HG03196 (cell line): Measurements from ENCODE around the gene BHLHA15.
"Not testable (repeated sequence)": the region's sequence is repeated elsewhere in the genome, so short reads cannot be mapped to it uniquely, and the experiment has no call there.

Source experiments
- ATAC-seq: cut with Tn5 transposase; IDR thresholded peaks from one replicate; pipeline ENCODE4 v1.9.1; 2021; ENCODE audit not compliant: unreplicated experiment

BHLHA15 gene

DNA sequence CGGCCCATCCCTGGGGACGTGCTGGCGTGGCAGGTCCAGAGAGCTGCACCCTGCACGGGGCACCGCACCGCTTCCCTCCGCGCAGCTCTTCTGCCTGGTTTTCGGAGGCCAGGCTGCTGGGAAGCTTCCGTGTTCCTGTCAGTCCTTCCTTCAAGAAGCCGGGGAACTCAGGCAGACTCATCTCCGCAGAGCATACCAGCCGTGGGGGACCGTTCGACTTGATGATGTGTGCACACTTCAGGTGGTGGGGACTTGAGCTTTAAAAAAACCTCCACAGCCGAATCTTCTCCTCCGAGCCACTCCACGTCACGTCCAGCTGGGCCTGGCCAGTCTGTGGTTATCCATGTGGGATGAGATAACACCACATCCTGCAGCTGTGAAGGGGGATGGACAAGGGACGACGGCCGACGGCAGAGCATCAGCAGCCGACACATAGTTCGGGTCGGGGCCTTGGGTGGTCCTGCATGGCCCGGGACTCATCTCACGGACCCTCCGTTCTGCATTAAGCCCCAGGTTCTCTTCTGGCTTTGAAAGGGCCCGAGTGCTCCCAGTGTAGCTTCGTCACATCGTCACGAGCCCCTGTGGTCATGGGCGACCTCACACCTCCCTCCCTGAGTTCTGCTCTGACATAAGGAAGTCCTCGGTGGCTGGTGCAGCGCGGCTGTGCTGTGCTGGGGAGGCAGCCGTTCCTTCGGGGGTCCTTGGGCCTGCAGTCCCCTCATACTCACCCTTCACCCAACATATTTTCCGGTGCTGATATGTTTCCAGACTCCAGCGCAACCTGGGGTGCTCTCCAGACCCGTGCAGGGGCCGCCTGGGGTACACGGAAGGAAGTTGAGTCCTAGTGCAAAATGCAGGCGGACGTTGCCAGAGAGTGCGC lies 4.5 kb upstream of the BHLHA15 start:
- ATAC-seq = no peak

DNA sequence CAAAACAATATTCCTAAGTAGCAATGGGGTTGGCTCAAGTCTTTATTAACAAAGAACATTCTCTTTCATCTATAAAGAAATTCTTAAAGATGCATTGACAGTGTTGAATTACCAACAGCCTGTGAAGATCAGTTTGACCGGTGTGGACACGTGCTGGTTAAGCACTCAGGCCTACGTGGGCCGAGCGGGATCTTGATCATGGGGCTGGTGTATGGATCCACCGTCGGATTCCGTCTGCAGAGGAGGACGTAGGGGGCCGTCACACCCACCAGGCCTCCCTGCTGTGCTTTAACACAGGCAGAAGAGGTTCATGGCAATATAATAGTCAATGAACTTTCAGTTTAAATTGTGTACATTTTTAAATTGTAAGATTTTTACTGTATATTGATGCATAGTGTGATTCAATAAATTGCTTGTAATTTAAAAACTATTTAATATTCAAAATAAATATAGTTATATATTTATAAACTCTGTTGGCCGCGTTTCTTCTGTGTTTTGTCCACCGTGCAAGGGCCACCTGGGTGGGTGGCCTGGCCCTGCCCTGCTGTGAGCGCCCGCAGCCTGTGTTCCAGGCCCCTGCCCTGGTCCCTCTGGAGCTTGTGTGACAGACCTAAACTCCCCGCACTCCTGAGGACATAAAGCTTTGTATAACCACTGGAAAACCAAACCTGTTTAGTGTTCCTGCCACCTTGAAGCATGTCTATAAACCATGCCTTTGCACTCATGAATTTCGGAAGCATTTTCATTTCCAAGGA lies 1.9 kb upstream of the BHLHA15 start:
- no peak for ATAC-seq

DNA sequence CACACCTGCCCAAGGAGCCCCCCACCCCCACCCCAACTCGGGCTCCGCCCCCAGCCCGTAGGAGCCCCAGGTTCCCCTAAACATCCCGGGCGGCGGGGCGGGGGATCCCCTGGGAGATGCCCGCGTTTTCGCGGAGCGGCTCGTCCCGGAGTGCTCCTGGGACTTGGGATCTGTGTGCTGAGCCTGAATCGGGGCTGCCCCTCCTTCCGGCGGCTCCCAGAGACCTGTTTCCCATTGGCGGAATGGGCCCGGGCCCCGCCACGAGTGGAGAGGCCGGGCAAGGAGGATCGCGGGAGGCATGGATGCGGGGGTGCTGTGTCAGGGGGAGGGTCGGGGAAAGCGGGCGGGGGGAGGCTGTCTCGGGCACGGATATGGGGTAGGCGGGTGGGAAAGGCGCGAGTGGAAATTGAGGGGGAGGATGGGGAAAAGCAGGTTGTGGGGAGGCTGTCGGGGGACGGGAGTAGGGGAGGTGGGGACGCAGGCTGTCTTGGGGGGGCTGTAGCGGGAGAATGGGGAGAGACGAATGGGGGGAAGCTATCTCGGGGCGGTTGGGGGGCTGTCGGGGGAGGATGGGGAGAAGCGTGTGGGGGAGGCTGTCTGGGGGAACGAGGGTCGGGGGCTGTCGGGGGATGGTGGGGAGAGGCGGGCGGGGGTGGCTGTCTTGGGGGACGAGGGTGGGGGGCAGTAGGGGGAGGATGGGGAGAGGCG lies 572 bp upstream of the BHLHA15 start:
- no peak for ATAC-seq

DNA sequence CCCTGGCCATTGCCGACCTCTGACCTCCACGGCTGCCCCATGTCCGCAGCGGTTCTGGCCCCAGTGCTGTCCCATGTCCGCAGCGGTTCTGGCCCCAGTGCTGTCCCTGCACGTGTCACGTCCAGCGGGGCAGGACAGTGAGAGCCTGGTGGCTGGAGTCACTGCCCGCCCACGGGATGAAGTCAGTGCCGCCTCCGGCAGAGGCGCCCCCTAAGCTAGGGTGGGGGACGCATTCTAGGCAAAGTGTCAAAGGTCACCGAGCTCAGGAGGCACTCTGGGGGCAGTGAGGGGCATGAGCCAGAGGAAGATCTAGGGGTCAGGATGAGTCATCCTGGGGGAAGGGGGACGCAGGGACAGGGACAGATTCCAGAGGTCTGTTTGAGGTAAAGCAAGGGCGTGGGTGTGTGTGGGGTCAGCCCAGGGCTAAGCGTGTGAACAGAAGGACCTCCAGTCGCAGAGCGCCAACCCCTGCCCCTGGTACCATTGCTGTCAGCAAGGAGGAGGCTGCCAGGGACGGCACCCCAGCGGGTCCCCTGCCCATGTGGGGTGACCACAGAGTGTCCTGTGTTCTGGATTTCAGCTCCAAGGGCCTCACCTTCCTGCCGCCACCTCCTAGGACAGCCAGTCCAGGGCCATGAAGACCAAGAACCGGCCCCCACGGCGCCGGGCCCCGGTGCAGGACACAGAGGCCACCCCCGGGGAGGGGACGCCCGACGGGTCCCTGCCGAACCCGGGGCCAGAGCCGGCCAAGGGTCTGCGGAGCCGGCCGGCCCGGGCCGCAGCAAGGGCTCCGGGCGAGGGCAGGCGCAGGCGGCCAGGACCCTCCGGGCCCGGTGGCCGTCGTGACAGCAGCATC lies 665 bp downstream of the BHLHA15 start:
- no peak for ATAC-seq

DNA sequence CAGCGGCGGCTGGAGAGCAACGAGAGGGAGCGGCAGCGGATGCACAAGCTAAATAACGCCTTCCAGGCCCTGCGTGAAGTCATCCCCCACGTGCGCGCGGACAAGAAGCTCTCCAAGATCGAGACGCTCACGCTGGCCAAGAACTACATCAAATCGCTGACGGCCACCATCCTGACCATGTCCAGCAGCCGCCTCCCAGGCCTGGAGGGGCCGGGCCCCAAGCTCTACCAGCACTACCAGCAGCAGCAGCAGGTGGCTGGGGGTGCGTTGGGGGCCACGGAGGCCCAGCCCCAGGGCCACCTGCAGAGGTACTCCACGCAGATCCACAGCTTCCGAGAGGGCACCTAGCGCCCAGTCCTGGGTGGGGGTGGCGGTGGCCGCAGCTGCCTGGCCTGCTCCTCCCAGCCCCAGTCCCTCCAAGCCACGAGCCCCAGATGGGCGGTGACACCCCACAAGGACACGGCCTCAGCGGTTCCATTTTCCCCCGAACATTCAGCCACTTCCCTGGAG lies 1.3 kb downstream of the BHLHA15 start:
- no peak for ATAC-seq

DNA sequence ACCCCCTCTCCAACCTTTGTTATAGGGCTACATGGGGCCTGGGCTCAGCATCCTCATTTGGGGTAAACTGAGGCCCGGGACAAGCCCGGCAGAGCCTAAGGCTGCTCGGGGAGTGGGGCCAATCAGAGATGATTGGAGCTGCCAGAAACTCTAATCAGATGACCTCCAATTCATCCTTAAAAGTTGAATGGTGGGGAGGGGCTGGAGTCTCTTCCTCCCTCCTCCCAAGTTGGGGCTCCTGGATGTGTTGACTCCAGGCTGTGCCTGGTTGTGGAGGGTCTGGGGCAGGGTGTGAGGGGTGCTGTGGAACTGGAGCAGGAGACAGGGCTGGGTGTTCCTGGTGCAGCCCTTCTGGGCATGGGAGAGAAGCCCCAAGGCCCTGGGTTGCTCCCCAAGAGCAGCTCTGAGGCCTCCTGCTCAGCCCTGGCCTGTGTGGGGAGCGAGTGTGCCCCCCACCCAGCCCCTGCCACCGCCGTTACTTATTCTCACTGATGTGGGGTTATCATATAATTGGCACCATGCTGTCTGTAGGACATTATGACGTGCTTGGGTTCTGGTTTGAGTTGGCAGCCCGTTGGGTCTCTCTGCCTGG lies 2.2 kb downstream of the BHLHA15 start:
- ATAC-seq = no peak

DNA sequence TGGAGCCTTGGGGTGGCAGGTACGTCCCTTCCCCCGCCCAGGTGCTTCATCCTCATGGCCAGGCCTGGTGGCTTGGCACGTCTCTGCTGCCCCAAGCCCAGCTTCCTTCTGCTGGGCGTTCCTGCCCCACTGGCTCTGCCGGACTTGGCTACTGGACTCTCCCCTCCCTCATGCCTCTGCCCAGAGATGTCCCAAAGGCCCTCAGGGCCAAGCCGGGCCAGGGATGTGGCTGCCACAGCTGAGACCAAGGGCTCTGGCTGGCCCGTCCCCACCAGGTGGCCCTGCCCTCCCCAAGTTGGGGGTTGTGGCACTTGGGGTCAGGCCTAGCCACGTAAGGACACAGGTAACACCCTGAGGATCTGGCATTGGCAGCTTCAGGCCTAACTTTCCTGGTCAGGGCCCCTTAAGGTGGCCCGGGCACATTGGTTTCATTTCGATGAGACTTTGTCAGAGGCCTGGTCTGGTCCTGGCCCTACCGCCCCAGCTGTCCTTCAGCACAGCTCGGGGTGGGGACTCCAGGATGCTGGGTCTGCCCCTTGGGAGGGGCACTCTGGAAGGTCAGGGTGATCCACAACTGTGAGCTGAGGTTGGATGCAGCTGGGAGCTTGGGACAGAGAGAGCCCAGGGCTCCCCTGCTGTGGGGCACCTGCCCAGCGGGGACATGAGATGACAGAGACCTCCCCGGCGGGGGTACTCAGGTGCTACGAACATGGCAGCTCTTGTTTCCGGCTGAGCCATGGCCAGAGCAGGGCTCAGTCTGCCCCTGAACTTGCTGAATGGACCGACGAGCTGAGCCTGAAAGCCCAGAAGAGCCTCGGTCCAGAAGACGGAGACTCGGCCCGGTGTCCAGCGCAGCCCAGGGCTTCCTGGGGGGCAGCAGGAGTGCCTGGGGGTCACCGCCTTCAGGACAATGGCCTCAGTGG lies 2.9 kb downstream of the BHLHA15 start:
- no peak for ATAC-seq

DNA sequence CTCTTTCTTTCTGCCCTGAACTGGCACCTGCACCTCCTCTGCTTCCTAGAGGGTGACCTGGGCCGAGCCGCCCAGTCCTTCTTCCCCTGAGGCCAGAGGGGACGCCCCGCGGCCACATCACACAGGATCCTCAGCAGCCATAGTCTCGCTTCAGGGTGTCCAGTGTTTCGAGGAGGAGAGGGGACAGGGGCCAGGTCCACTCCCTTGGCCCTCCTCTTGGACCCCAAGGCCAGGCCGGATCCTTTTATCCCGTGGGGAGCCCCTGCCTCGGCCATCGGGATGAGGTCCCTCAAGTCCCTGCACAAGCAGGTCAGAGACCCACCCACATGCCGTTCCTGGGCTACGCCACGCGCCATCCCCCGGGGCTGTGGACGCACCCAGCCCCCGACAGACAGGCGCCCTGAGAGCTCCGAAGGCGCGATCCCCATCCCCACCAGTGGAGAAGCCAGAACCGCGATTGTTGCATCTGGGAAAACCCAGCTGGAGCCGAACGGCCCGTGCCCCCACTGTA lies 3.6 kb downstream of the BHLHA15 start:
- no peak for ATAC-seq

DNA sequence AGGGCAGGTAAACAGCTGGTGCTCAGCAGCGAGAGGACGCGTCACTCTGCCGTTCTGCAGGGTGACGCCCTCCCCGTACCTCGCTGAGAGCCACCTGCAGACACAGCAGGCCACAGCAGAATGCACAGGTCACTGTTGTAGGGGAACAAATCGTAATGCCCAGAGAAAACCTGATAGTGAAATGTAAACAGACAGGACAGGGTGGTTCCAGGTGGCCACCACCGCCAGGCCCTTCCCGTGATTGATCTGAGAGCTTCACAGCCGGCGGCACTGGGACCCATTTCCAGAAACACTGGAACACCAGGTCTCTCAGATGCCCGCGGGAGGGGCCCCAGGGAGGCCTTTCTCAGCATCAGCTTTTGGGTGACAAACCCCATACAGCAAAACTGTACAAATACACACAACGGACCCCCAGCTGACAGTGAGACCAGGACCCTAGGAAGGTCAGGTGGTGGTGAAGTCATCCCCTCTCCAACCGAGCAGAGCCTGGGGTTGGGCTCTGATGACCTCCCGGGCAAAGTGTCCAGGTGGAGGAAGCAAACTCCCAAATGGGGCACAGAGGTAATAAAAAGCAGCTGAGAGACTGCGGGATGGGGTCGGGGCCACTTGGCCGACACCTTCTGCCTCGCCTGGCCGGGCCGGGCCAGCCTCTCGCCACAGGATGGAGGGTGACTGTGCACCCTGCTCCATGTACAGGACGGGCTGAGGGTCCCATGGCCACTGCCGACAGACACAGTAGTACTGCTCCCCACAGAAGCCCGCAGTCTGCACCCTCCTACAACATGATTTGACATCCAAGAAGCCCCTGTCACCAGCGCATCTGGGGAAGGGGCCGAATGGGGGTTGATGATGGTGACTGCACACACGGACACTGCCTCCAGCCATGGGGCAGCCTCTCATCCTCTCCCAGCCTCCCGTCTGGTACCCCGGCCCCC lies 4.6 kb downstream of the BHLHA15 start:
- ATAC-seq = no peak

DNA sequence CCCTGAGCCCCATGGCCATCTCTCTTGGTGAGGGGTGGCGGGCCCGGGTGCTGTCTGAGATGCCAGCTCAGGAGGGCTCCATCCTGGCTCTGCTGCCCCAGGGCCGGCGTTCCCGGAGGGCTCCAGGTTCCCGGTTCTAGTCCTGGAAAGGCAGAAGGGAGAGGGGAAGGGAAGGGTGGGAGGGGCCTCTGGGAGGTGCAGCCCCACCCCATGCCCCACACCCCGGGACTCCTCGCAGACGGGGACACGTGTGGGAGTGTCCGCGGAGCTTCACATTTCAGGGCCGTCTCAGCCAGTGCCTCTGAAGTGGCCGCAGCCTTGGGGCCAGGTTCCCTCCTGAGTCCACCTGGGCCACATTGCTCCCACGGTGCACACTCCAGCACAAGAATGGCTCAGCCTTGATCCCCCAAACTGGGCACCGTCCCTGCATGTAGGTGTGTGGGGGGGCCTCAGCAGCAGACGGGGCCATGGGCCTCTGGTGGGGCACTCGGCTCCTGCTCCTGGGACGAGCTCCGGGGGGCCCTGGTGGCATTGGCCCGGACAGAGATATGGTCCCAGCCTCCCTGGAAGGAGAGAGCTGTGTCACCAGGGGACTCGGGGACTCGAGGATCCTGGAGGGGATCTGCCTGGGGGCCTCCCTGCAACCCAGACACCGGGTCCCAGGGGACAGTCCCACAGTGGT lies 5.8 kb downstream of the BHLHA15 start:
- ATAC-seq = no peak

DNA sequence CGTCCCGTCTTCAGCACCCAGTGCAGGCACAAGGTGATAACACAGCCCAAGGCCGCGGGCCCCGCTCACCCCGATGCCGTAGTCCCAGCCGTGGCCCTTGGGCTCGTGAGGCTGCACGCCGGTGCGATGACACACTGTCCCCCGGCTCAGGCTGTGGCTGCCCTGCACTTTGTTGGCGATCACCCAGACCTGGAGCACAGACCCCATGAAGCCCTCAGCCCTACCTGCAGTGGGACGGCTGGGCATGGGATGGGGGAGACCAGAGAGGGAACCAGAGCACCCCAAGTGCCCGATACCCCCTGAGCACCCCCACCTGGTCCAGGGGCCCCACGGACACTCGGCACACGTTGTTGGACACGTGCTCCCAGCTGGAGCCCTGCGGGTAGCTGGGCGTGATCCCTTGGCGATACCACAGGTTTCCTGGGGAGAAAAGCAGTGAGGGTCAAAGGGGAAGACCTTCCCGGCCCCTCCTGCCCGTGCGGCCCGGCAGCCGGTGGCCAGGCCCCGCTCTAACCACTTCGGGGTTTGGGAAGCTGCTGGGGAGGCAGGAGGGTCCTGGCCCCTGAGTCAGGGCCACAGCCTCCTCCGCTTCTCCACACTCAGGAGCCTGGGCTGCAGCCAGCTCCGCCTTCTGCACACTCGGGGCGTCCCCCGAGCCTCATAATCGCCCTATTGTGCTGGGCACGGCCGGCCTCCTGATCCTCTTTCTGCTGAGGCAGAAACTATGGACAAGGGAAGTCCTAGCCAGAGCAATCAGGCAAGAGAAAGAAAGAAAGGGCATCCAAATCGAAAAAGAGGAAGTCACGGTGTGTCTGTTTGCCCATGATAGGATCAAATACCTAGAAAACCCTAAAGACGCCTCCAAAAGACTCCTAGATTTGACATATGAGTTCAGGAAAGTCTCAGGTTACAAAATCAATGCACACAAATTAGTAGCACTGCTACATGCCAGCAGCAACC lies 6.7 kb downstream of the BHLHA15 start:
- ATAC-seq = no peak

DNA sequence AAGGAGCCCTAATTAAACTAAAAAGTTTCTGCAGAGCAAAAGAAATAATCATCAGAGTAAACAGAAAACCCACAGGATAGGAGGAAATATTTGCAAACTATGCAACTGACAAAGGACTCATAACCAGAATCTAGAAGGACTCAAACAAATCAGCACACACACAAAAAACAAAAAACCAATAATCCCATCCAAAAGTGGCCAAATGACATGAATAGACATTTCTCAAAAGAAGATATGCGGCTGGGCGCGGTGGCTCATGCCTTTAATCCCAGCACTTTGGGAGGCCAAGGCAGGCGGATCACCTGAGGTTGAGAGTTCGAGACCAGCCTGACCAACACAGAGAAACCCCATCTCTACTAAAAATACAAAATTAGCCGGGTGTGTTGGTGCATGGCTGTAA lies 8.1 kb downstream of the BHLHA15 start:
- not testable (repeated sequence) for ATAC-seq

DNA sequence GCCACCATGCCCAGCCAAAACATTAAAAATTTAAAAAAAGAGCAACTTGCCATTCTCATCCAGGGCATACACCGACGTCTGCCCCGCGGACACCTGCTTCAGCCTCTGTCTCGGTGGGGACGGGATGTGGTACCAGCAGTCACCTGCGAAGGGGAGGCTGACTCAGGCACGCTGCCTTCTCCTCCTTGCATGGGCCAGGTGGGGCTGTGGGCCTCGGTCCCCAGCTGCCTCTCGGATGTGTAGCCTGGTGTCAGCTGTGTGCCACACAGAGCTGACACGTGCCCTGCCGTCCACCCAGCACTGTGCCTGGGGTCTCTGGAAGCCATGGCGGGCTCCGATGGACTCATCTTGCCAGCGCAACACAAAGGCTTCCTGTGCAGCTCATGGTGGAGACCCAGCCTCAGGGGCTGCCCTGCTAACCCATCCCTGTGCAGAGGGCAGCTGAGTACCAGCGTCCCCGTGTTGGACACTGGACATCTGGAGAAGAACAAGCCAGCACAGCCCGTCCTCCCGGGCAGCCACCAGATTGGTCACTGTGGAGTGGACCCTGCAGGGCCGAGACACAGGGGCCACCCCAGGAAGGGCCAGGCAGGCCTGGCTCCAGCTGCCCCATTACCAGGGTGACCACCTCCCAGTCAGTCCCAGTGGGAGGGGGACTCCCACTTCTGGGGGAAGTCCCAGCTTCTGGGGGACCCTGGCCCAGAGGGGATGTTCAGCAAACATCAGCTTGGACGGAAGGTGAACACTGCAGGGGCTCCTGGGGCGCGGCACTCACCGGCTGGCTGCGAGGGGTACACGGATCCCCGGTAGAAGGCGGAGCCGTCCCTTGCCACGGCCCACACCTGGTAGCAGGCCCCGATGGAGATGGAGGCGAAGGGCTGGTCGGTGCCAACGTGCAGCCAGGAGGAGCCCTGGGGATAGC lies 10.6 kb downstream of the BHLHA15 start:
- ATAC-seq = no peak

DNA sequence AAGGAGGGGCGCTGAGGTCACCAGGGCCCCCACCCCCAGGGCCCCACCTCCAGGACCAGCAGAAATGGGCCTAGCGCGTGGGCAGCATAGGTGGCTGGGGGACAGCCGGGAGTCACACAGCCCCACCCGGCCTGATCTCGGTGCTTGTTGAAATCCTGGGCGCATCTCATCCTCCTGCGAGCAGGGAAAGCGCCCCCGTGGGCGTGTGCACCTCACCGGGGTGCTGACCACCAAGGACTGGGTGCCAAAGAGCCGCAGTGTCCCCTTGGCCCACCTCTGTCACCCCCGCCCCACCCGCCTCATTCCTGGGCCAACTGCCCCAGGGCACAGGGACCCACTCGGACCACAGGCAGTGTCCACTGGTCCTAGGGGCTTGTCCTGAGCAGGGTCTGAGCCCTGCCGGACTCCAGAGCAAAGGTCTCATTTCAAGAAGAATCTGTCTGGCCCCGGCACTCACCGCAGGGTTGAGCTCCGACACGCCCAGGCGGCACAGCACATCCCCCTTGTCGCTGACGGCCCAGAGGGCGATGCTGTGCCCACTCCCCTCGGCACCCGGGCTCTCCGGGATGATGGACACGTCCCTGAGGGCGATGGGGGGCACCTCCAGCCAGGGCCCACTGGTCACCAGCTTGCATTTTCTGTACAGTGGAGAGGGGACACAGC lies 11.4 kb downstream of the BHLHA15 start:
- ATAC-seq = no peak
